K562 (cell line): ENCODE measurements around the gene CEND1.

Experiments
- CREB1 ChIP-seq, 2 experiments: sonication (generic) in 1 of 2; formaldehyde crosslinking in 1 of 2; IDR thresholded peaks; 2 replicates each; pipeline versions ENCODE4 v1.6.1 to v1.8.0; 2012 to 2022; ENCODE audit warnings: inconsistent platforms in 1 of 2, mild to moderate bottlenecking in 1 of 2, missing genetic modification reagents in 1 of 2, moderate library complexity in 1 of 2
- CREM ChIP-seq: IDR thresholded peaks from 2 replicates; pipeline ENCODE4 v1.6.1; 2014; ENCODE audit warnings: antibody characterized with exemption, low read depth
- HIVEP1 ChIP-seq: fragments of 250-450 bp; sonication (Bioruptor Pico); IDR thresholded peaks from 2 replicates; pipeline ENCODE4 v1.4.0; 2020; ENCODE audit warnings: mild to moderate bottlenecking
- HMG20A ChIP-seq: fragments of 450-650 bp; formaldehyde crosslinking; conservative IDR thresholded peaks from 2 replicates; pipeline ENCODE4 v1.4.0; 2020; ENCODE audit warnings: mild to moderate bottlenecking, mixed read lengths
- PHF21A ChIP-seq: fragments of 450-650 bp; IDR thresholded peaks from 2 replicates; pipeline ENCODE4 v1.6.1; 2017; ENCODE audit warnings: low read depth, borderline replicate concordance
- POLR2A ChIP-seq: fragments of 450-650 bp; conservative IDR thresholded peaks from 2 replicates; pipeline ENCODE4 v1.6.1; 2016
- TF ChIP-seq, protein P1 (sequence below), 3 experiments: IDR thresholded peaks in 2 of 3; conservative IDR thresholded peaks in 1 of 3; 2 replicates each; pipeline ENCODE4 v1.5.1; 2011 to 2012; ENCODE audit warnings: low read length in 3 of 3, mild to moderate bottlenecking in 3 of 3, control low read depth in 2 of 3, improper control_type of control experiment in 1 of 3, inconsistent platforms in 1 of 3, low read depth in 1 of 3, mixed read lengths in 1 of 3, moderate library complexity in 1 of 3; ENCODE audit not compliant: insufficient read depth in 2 of 3

DNA sequence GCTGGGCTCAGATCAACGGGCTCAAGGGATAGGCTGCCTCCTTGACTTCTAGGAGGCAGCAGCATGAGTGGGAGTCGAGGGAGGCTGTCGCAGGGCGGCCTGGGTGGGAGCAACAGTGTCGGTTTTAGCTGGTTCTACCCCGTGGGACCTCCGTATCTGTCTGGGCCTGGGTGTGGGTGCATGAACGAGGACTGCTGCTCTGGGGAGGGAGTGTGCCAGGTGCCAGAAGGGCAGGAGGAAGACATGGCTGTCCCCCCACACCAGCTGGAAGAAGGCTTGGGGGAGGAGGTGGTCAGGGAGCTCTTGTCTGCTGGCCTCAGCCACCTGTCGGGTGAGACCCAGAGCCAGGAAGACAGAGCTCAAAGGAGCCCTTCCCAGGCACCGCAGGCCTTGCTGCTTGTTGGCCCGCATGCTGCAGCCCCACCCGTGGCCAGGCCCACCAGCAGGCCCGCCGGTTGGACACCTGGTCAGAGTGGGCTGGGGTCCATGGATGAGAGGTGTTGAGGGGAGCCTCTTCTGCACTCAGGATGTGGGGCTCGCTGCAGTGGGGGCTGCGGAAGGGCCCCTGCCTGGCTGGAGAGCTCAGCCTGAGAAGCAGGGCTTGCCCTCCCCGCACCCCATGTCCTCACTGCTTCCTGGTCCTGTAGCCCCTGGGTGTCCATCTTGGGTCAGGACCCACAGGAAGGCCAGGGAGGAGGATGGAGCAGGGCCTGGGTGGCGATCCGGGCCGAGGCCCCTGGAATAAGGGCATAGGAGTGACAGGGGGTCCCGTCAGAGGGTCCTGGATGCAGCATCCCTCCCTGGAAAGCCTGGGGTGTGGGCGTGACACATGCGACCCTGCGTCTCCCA lies 3.4 kb downstream of the CEND1 start:
- TF ChIP-seq POLR2A (no peak), HMG20A (no peak), CREB1 (IDR thresholded peaks at IDR 0.05) (no peak), CREB1 (CRISPR knock-in tag; IDR thresholded peaks at IDR 0.05) (no peak), PHF21A (no peak), CREM (no peak), HIVEP1 (CRISPR knock-in tag) (no peak)
- TF ChIP-seq, protein P1, sequence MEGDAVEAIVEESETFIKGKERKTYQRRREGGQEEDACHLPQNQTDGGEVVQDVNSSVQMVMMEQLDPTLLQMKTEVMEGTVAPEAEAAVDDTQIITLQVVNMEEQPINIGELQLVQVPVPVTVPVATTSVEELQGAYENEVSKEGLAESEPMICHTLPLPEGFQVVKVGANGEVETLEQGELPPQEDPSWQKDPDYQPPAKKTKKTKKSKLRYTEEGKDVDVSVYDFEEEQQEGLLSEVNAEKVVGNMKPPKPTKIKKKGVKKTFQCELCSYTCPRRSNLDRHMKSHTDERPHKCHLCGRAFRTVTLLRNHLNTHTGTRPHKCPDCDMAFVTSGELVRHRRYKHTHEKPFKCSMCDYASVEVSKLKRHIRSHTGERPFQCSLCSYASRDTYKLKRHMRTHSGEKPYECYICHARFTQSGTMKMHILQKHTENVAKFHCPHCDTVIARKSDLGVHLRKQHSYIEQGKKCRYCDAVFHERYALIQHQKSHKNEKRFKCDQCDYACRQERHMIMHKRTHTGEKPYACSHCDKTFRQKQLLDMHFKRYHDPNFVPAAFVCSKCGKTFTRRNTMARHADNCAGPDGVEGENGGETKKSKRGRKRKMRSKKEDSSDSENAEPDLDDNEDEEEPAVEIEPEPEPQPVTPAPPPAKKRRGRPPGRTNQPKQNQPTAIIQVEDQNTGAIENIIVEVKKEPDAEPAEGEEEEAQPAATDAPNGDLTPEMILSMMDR (IDR thresholded peaks at IDR 0.05 in 2 of 3, conservative IDR thresholded peaks at IDR 0.05 in 1 of 3; ENCODE audit: insufficient read depth in 2 of 3, low read depth in 1 of 3, low read length in 3 of 3) = no peak
